PC-3 (cell line): ENCODE data around the gene LRP1B. TPM values are rescaled to one million over a fixed set of nuclear protein-coding genes. Genes with fewer than 3 reads are reported as not detected.

Experiments used
- ATAC-seq: fragments of 200-7000 bp; cut with Tn5 transposase; 2 replicates; pipeline ENCODE4 v1.9.1; 2020; ENCODE audit warnings: mild to moderate bottlenecking, moderate library complexity
- BruUV-seq: library from RNA; stranded (reverse); fragments of 400-500 nt; replicated peaks from 2 replicates; lab custom pipeline; 2021; lab: Mats Ljungman, UMichigan
- CTCF ChIA-PET: fragments of 300-600 bp; sonication (Branson Sonifier 250); formaldehyde crosslinking; loops from one replicate; lab custom pipeline; 2022; ENCODE audit warnings: antibody characterized with exemption; lab: Charles Lee
- POLR2A ChIA-PET: fragments of 300-600 bp; sonication (Branson Sonifier 250); formaldehyde crosslinking; loops from one replicate; lab custom pipeline; 2022; ENCODE audit warnings: antibody characterized with exemption; ENCODE audit not compliant: unreplicated experiment; lab: Charles Lee
- DNase-seq: peaks from one replicate; pipeline ENCODE4 v3.0.0-alpha.2; 2015
- H2AFZ ChIP-seq: fragments of 300-600 bp; sonication (generic); 2 replicates; pipeline ENCODE4 v1.6.0; 2016; ENCODE audit warnings: antibody characterized with exemption, low read length
- H3F3A ChIP-seq: fragments of 300-600 bp; sonication (generic); one replicate; pipeline ENCODE4 v1.6.0; 2017; ENCODE audit warnings: antibody characterized with exemption, low read length, control low read depth, mild to moderate bottlenecking; ENCODE audit not compliant: unreplicated experiment
- H3K27ac ChIP-seq: fragments of 300-600 bp; sonication (generic); 2 replicates; pipeline ENCODE4 v1.5.1; 2016; ENCODE audit warnings: mild to moderate bottlenecking, low read length
- H3K27me3 ChIP-seq: fragments of 300-600 bp; sonication (generic); 2 replicates; pipeline ENCODE4 v1.6.1; 2016; ENCODE audit warnings: low read length, mixed read lengths
- H3K36me3 ChIP-seq: fragments of 300-600 bp; sonication (generic); 2 replicates; pipeline ENCODE4 v1.6.1; 2016; ENCODE audit warnings: low read depth, mixed run types, low read length, mixed read lengths
- H3K4me1 ChIP-seq: fragments of 300-600 bp; sonication (generic); 2 replicates; pipeline ENCODE4 v1.5.1; 2016; ENCODE audit warnings: low read length; ENCODE audit not compliant: insufficient read depth
- H3K4me2 ChIP-seq: fragments of 300-600 bp; sonication (generic); 2 replicates; pipeline ENCODE4 v1.6.0; 2016; ENCODE audit warnings: low read length
- H3K4me3 ChIP-seq: fragments of 300-600 bp; sonication (generic); 2 replicates; pipeline ENCODE4 v1.5.1; 2016; ENCODE audit warnings: mild to moderate bottlenecking, low read length, mixed read lengths
- H3K79me2 ChIP-seq: fragments of 300-600 bp; sonication (generic); 2 replicates; pipeline ENCODE4 v1.6.1; 2017; ENCODE audit warnings: low read length, mixed read lengths
- H3K9ac ChIP-seq: fragments of 300-600 bp; sonication (generic); 2 replicates; pipeline ENCODE4 v1.6.0; 2016; ENCODE audit warnings: mild to moderate bottlenecking, low read length
- H3K9me2 ChIP-seq: fragments of 300-600 bp; sonication (generic); replicated peaks from 2 replicates; pipeline ENCODE4 v1.6.1; 2016; ENCODE audit warnings: mixed run types, low read length, mixed read lengths
- H3K9me3 ChIP-seq: fragments of 300-600 bp; sonication (generic); 2 replicates; pipeline ENCODE4 v1.6.1; 2016; ENCODE audit warnings: low read length, mixed read lengths
- H4K20me1 ChIP-seq: fragments of 300-600 bp; sonication (generic); 2 replicates; pipeline ENCODE4 v1.6.1; 2016; ENCODE audit warnings: low read length, mixed read lengths
- EZH2 ChIP-seq: fragments of 300-600 bp; sonication (generic); IDR thresholded peaks from one replicate; pipeline ENCODE4 v1.6.1; 2017; ENCODE audit warnings: antibody characterized with exemption, mild to moderate bottlenecking, low read length; ENCODE audit not compliant: unreplicated experiment
- EZH2phosphoT487 ChIP-seq: fragments of 300-600 bp; sonication (generic); IDR thresholded peaks from 2 replicates; pipeline ENCODE4 v1.6.1; 2018; ENCODE audit warnings: mild to moderate bottlenecking, antibody characterized with exemption, low read length, borderline replicate concordance
- intact Hi-C: fragments of 100-400 bp; cut with micrococcal nuclease; formaldehyde crosslinking; loops from 2 replicates; pipeline ENCODE4 v1.9.0; 2023
- total RNA-seq: library from RNA; depleted of rRNA; stranded (reverse); fragments of >200 nt; gene quantifications from 2 replicates; pipeline ENCODE4 v1.2.3, GENCODE V29; 2014
- TF ChIP-seq, protein P1 (sequence below): fragments of 300-600 bp; sonication (generic); conservative IDR thresholded peaks from 2 replicates; pipeline ENCODE4 v1.5.1; 2017; ENCODE audit warnings: antibody characterized with exemption, low read depth, mild to moderate bottlenecking, low read length

The LRP1B gene
- total RNA-seq, 1 experiment from 2014 or later = 0.04 TPM

DNA sequence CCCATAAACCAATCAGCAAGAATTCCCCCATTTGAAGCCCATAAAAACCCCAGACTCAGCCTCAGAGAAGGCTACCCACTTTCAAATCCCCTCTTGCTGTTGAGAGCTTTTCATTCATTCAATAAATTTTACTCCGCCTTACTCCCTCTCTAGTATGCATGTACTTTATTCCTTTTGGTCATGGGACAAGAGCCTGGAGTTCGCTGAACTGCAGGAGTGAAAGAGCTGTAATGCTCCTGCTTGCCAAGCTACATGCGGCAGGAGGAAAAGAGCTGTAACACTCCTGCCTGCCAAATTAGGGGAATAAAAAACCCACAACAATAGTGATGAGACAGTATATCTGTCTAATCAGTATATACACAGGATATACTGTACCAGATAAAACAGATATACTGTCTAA is 1261.7 kb downstream of the LRP1B start:
- Histone ChIP-seq H3K4me3 (no peak overlapping the region), H3K27me3 (no peaks in the 10 kb centered on the region), H3K79me2 (no peaks in the 10 kb centered on the region), H3K36me3 (peaks cover 2% of the 10 kb centered on the region; the same call in 1 of the 2 replicates), H3K9me2 (no peaks in the 10 kb centered on the region), H3F3A (no peaks in the 10 kb centered on the region), H3K9me3 (peaks cover 4% of the 10 kb centered on the region; the same call in 1 of the 2 replicates), H2AFZ (no peak overlapping the region), H3K27ac (no peak overlapping the region), H3K4me1 (no peaks in the 10 kb centered on the region), H4K20me1 (no peaks in the 10 kb centered on the region), H3K4me2 (no peak overlapping the region), H3K9ac (no peak overlapping the region)
- POLR2A ChIA-PET = no interaction called here
- CTCF ChIA-PET = no interaction called here
- intact Hi-C loops = no loop called here
- no peak for ATAC-seq
- BruUV-seq = no TSS peak
- no peak for TF ChIP-seq EZH2
- no peak for DNase-seq

DNA sequence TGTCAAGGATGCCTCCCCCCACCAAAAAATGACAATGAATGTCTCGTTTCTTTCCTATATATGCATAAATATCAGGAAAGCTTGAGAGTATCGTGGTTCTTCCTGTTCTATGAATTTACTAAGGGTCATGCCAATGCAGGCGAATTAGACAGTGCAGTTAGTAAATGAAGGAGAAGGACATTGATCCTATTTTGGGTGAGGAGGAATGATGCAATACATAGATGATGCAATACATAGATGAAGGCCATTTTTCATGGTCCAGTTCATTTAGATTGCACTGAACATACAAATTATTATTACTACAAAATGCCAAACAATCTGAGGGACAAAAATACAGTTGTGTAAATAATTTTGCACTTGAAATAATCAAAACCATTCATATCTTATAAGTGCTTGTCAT is 1265.0 kb downstream of the LRP1B start:
- no TSS peak for BruUV-seq
- ChIA-PET POLR2A (no interaction called here), CTCF (no interaction called here)
- DNase-seq = no peak
- Histone ChIP-seq H3K4me2 (no peak overlapping the region), H3K36me3 (no peaks in the 10 kb centered on the region), H3K4me3 (no peak overlapping the region), H4K20me1 (no peaks in the 10 kb centered on the region), H3K9ac (no peak overlapping the region), H3K9me3 (no peaks in the 10 kb centered on the region), H3K4me1 (no peaks in the 10 kb centered on the region), H3F3A (no peaks in the 10 kb centered on the region), H2AFZ (no peak overlapping the region), H3K27me3 (no peaks in the 10 kb centered on the region), H3K27ac (no peak overlapping the region), H3K79me2 (no peaks in the 10 kb centered on the region), H3K9me2 (no peaks in the 10 kb centered on the region)
- TF ChIP-seq, protein P1, sequence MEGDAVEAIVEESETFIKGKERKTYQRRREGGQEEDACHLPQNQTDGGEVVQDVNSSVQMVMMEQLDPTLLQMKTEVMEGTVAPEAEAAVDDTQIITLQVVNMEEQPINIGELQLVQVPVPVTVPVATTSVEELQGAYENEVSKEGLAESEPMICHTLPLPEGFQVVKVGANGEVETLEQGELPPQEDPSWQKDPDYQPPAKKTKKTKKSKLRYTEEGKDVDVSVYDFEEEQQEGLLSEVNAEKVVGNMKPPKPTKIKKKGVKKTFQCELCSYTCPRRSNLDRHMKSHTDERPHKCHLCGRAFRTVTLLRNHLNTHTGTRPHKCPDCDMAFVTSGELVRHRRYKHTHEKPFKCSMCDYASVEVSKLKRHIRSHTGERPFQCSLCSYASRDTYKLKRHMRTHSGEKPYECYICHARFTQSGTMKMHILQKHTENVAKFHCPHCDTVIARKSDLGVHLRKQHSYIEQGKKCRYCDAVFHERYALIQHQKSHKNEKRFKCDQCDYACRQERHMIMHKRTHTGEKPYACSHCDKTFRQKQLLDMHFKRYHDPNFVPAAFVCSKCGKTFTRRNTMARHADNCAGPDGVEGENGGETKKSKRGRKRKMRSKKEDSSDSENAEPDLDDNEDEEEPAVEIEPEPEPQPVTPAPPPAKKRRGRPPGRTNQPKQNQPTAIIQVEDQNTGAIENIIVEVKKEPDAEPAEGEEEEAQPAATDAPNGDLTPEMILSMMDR = no peak
- TF ChIP-seq EZH2phosphoT487 = no peak
- no peak for TF ChIP-seq EZH2
- intact Hi-C loops = no loop called here
- ATAC-seq = no peak

DNA sequence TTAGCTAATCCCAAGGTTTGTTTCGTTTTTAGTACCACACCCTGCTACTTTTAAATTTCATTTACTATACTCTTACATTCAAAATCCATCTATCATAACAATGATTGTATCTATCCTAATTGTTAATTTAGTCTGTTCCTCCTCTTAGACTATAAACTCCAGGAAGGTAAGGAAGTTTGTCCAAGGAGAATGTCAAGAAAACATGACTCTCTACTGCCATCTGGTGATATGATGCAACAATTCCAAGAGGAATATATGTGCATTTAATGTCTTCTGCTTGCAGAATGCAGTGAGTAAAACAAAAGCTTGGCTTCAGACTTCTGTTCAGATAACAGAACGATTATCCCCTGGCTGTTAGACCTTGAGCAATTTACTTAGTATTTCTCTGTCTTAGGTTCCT is 1267.1 kb downstream of the LRP1B start:
- H4K20me1 ChIP-seq = no peaks in the 10 kb centered on the region
- CTCF ChIA-PET = interaction anchor here (0.6 to 1.2 kb wide), 9 partner anchors 10 to 778 kb away, joined by 3 to 16 read pairs (median 3); no protein-coding TSS in a partner anchor
- no peaks in the 10 kb centered on the region for H3K4me1 ChIP-seq
- no peaks in the 10 kb centered on the region for H3K27me3 ChIP-seq
- H2AFZ ChIP-seq = no peak overlapping the region
- no peak overlapping the region for H3K4me2 ChIP-seq
- H3K9ac ChIP-seq = no peak overlapping the region
- no peaks in the 10 kb centered on the region for H3K9me3 ChIP-seq
- H3F3A ChIP-seq = no peaks in the 10 kb centered on the region
- POLR2A ChIA-PET = interaction anchor here (0.6 kb wide), 1 partner anchor 28 kb away, joined by 3 read pairs; no protein-coding TSS in a partner anchor
- TF ChIP-seq, protein P1 = peak; percentile 74
- TF ChIP-seq EZH2 = no peak
- TF ChIP-seq EZH2phosphoT487 = no peak
- peak; percentile 76 for DNase-seq
- intact Hi-C loops = loop anchor here (1.0 to 5.0 kb wide), 5 partner anchors 147 to 1072 kb away; no protein-coding TSS in a partner anchor
- H3K79me2 ChIP-seq = no peaks in the 10 kb centered on the region
- no peaks in the 10 kb centered on the region for H3K9me2 ChIP-seq
- BruUV-seq = no TSS peak
- ATAC-seq = peak; percentile 48
- no peak overlapping the region for H3K4me3 ChIP-seq
- H3K27ac ChIP-seq = no peak overlapping the region
- H3K36me3 ChIP-seq = no peaks in the 10 kb centered on the region
